Fibroblast of lung (primary cell): ENCODE measurements around the gene TMEM9.

ENCODE experiments used
- EZH2 ChIP-seq: IDR thresholded peaks from 2 replicates; pipeline ENCODE4 v1.5.1; 2012; ENCODE audit warnings: low read length, control low read depth, mild to moderate bottlenecking; ENCODE audit errors: missing control alignments
- TF ChIP-seq, protein P1 (sequence below), 2 donors: IDR thresholded peaks in 1 of 2; conservative IDR thresholded peaks in 1 of 2; 1 replicate in 1 of 2; 2 replicates in 1 of 2; pipeline ENCODE4 v1.5.1; 2011 to 2012; ENCODE audit warnings: low read length in 2 of 2, control low read depth in 1 of 2, inconsistent platforms in 1 of 2, low read depth in 1 of 2, mild to moderate bottlenecking in 1 of 2

- TF ChIP-seq, protein P1, sequence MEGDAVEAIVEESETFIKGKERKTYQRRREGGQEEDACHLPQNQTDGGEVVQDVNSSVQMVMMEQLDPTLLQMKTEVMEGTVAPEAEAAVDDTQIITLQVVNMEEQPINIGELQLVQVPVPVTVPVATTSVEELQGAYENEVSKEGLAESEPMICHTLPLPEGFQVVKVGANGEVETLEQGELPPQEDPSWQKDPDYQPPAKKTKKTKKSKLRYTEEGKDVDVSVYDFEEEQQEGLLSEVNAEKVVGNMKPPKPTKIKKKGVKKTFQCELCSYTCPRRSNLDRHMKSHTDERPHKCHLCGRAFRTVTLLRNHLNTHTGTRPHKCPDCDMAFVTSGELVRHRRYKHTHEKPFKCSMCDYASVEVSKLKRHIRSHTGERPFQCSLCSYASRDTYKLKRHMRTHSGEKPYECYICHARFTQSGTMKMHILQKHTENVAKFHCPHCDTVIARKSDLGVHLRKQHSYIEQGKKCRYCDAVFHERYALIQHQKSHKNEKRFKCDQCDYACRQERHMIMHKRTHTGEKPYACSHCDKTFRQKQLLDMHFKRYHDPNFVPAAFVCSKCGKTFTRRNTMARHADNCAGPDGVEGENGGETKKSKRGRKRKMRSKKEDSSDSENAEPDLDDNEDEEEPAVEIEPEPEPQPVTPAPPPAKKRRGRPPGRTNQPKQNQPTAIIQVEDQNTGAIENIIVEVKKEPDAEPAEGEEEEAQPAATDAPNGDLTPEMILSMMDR (conservative IDR thresholded peaks at IDR 0.05 in 1 of 2, IDR thresholded peaks at IDR 0.05 in 1 of 2; ENCODE audit: low read depth in 1 of 2, low read length in 2 of 2), result no peak
- no peak for TF ChIP-seq EZH2
Measured at GRCh38 chr1:201138311-201138840, 15.9 kb downstream of the TMEM9 start.
